ENCODE data around the gene PARD6A.

PARD6A gene

GRCh38 chr16:67710607-67711006 is 49.8 kb downstream of the PARD6A start:
- in situ Hi-C loops (cut with HindIII; ENCODE audit: low pct_ligation_motif_present, low pct_unique_long_range_greater_than_20kb, low sequenced_read_pairs): no loop called here

More at GRCh38 chr16:67710607-67711006, 49.8 kb downstream of the PARD6A start:
- no peak for DNase-seq
